ENCODE data around the gene TPMT. TPM values are rescaled to one million over a fixed set of nuclear protein-coding genes. Genes with fewer than 3 reads are reported as not detected.

Gene TPMT
- total RNA-seq, 1 experiment from 2014 or later: 9.7 TPM

DNA sequence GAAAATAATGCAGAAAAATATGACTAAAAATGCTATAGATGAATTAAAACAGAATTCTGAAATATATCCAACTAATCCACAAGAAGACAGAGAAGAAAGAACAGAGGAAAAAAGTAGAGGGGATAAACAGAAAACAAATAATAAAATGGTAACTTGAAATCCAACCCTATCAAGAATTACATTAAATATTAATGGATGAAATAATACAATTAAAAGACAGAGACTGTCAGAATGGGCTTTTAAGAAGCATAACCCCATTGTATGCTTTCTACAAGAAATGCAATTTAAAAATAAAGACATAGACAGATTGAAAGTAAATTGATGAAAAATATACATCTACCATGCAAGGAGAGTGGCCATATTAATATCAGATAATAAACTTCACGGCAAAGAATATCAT, 47.8 kb downstream of the TPMT start:
- Histone ChIP-seq H3K4me3 (ENCODE audit: low read depth in 2 of 2, low read length in 2 of 2) (no peak overlapping the region), H3K27ac (ENCODE audit: low read length) (no peak overlapping the region), H3K36me3 (ENCODE audit: control insufficient read depth, insufficient read depth, low read length) (no peaks in the 10 kb centered on the region), H3K9me3 (ENCODE audit: control insufficient read depth, insufficient read depth, low read depth, low read length) (peaks cover 16% of the 10 kb centered on the region; the same call in 1 of the 2 replicates), H3K4me1 (ENCODE audit: control insufficient read depth, insufficient read depth, low read length) (no peaks in the 10 kb centered on the region), H3K27me3 (ENCODE audit: control insufficient read depth, insufficient read depth, low read length) (no peaks in the 10 kb centered on the region)
- DNase-seq (ENCODE audit: low read depth, low spot score): no peak
- CTCF ChIA-PET: no interaction called here
- POLR2A ChIA-PET: no interaction called here
- no peak for ATAC-seq
- no TSS peak for BruUV-seq (replicated peaks)
- in situ Hi-C loops (cut with HindIII; ENCODE audit: low pct_unique_long_range_greater_than_20kb, low sequenced_read_pairs): no loop called here
- TF ChIP-seq SIN3A (IDR thresholded peaks at IDR 0.05; ENCODE audit: borderline replicate concordance, insufficient read depth, low read depth, low read length) (no peak), POLR2AphosphoS5 (IDR thresholded peaks at IDR 0.05; ENCODE audit: low read depth, low read length) (no peak), TCF7L2 (IDR thresholded peaks at IDR 0.05; ENCODE audit: low read depth, low read length) (no peak)
- TF ChIP-seq, protein P1, sequence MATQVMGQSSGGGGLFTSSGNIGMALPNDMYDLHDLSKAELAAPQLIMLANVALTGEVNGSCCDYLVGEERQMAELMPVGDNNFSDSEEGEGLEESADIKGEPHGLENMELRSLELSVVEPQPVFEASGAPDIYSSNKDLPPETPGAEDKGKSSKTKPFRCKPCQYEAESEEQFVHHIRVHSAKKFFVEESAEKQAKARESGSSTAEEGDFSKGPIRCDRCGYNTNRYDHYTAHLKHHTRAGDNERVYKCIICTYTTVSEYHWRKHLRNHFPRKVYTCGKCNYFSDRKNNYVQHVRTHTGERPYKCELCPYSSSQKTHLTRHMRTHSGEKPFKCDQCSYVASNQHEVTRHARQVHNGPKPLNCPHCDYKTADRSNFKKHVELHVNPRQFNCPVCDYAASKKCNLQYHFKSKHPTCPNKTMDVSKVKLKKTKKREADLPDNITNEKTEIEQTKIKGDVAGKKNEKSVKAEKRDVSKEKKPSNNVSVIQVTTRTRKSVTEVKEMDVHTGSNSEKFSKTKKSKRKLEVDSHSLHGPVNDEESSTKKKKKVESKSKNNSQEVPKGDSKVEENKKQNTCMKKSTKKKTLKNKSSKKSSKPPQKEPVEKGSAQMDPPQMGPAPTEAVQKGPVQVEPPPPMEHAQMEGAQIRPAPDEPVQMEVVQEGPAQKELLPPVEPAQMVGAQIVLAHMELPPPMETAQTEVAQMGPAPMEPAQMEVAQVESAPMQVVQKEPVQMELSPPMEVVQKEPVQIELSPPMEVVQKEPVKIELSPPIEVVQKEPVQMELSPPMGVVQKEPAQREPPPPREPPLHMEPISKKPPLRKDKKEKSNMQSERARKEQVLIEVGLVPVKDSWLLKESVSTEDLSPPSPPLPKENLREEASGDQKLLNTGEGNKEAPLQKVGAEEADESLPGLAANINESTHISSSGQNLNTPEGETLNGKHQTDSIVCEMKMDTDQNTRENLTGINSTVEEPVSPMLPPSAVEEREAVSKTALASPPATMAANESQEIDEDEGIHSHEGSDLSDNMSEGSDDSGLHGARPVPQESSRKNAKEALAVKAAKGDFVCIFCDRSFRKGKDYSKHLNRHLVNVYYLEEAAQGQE (IDR thresholded peaks at IDR 0.05; ENCODE audit: insufficient read depth in 1 of 2, low read depth in 2 of 2, low read length in 1 of 2): no peak
- TF ChIP-seq, protein P2, sequence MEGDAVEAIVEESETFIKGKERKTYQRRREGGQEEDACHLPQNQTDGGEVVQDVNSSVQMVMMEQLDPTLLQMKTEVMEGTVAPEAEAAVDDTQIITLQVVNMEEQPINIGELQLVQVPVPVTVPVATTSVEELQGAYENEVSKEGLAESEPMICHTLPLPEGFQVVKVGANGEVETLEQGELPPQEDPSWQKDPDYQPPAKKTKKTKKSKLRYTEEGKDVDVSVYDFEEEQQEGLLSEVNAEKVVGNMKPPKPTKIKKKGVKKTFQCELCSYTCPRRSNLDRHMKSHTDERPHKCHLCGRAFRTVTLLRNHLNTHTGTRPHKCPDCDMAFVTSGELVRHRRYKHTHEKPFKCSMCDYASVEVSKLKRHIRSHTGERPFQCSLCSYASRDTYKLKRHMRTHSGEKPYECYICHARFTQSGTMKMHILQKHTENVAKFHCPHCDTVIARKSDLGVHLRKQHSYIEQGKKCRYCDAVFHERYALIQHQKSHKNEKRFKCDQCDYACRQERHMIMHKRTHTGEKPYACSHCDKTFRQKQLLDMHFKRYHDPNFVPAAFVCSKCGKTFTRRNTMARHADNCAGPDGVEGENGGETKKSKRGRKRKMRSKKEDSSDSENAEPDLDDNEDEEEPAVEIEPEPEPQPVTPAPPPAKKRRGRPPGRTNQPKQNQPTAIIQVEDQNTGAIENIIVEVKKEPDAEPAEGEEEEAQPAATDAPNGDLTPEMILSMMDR (IDR thresholded peaks at IDR 0.05): no peak
- intact Hi-C loops (cut with micrococcal nuclease; ENCODE audit: unreplicated experiment): no loop called here

DNA sequence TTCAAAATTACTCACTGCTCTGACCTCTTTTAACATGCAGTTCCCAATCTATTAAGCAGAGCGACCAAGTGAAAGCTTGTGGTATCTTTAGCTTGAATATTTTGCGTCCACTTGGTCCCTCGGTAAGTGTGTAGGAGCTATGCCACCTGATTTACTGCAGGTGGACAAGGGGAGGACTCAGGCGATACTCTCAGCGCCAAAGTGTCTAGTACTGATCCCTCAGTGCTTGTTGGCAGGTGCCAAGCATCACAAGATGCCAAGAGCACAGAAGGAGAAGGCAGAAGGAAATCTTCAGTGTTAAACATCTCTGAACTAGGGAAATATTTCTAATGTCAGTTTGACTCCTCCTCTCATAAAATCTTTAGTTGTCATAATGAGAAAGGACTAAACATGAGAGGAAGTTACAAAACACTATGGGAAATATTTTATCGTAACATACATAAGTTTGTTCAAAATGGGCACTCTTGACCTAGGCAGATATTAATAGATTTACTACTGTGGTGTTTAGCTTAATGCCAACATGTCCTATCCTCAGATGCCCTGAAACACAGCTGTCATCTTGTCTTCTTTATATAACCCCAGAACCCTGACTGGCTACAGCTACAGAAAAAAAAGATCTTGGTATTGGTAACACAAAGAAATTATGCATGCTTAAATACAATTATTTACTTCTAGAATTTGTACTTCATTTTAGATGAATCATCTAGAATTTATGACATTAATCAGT, 51.9 kb downstream of the TPMT start:
- no TSS peak for BruUV-seq (replicated peaks)
- ChIA-PET POLR2A (interaction anchor here (0.6 kb wide), 1 partner anchor 746 kb away, joined by 6 read pairs; no protein-coding TSS in a partner anchor), CTCF (no interaction called here)
- Histone ChIP-seq H3K4me1 (ENCODE audit: control insufficient read depth, insufficient read depth, low read length) (no peaks in the 10 kb centered on the region), H3K9me3 (ENCODE audit: control insufficient read depth, insufficient read depth, low read depth, low read length) (peaks cover 16% of the 10 kb centered on the region; the same call in 1 of the 2 replicates), H3K4me3 (ENCODE audit: low read depth in 2 of 2, low read length in 2 of 2) (no peak overlapping the region), H3K36me3 (ENCODE audit: control insufficient read depth, insufficient read depth, low read length) (no peaks in the 10 kb centered on the region), H3K27me3 (ENCODE audit: control insufficient read depth, insufficient read depth, low read length) (no peaks in the 10 kb centered on the region), H3K27ac (ENCODE audit: low read length) (no peak overlapping the region)
- no peak for TF ChIP-seq SIN3A (IDR thresholded peaks at IDR 0.05; ENCODE audit: borderline replicate concordance, insufficient read depth, low read depth, low read length)
- TF ChIP-seq, protein P1 (IDR thresholded peaks at IDR 0.05; ENCODE audit: insufficient read depth in 1 of 2, low read depth in 2 of 2, low read length in 1 of 2): no peak
- TF ChIP-seq, protein P2 (IDR thresholded peaks at IDR 0.05): no peak
- TF ChIP-seq POLR2AphosphoS5 (IDR thresholded peaks at IDR 0.05; ENCODE audit: low read depth, low read length): no peak
- no peak for TF ChIP-seq TCF7L2 (IDR thresholded peaks at IDR 0.05; ENCODE audit: low read depth, low read length)
- ATAC-seq: no peak
- in situ Hi-C loops (cut with HindIII; ENCODE audit: low pct_unique_long_range_greater_than_20kb, low sequenced_read_pairs): no loop called here
- intact Hi-C loops (cut with micrococcal nuclease; ENCODE audit: unreplicated experiment): no loop called here
- DNase-seq (ENCODE audit: low read depth, low spot score): no peak

Data from Panc1 (cell line).